NCI-H2081 (cell line): ENCODE measurements around the gene CCIN.
"Not testable (repeated sequence)": the region's sequence is repeated elsewhere in the genome, so short reads cannot be mapped to it uniquely, and the experiment has no call there.

Source experiments
- DNase-seq, 2 experiments: peaks; one replicate each; lab custom pipeline; 2025; lab: John Stamatoyannopoulos, UW

The CCIN gene

DNA sequence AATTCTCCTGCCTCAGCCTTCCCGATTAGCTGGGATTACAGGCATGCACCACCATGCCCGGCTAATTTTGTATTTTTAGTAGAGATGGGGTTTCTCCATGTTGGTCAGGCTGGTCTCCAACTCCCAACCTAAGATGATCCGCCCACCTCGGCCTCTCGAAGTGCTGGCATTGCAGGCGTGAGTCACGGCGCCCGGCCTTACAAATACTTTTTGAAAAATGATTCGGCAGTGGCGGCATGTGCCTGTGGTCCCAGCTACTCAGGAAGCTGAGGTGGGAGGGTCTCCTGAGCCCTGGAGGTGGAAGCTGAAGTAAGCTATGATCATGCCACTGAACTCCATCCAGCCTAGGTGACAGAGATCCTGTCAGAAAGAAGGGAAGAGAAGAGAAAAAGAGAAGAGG lies 9.1 kb upstream of the CCIN start:
- not testable (repeated sequence) for DNase-seq

DNA sequence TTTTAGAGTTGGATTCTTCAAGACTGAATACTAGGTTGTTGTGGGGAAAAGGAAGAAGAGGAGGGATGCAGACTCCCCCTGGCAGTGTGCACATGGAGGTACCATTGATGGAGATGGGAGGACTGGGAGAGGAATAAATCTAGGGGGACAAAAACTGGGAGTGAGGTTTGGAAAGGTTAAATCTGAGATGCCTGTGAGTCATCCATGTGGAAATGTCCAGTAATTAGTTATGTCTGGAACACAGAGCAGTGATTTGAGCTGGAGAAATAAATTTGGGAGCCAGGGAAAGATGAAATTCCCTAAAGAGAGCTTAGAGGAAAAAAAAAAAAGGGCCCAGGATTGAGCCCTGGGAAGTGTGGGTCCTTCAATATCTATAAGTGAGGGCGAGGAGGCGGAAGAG lies 8.0 kb upstream of the CCIN start:
- DNase-seq, result no peak

DNA sequence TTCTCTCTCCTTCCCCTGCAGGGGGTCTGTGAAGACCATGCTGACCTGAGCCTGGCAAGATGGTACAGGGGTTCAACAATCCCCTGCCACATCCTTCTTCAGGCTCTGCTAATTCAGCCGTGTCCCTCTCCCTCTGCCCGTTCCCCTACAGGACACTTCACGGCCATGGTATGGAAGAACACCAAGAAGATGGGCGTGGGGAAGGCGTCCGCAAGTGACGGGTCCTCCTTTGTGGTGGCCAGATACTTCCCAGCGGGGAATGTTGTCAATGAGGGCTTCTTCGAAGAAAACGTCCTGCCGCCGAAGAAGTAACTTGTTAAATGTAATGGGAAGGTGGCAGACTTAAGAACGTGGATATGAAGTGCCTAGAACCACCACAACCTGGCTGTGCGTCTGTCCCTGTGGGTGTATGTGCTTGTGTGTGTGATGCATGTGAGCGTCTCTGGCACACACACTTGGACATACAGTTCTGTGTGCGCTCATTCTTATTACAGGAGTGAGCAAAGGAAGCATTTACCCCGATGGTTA lies 6.9 kb upstream of the CCIN start:
- no peak for DNase-seq

DNA sequence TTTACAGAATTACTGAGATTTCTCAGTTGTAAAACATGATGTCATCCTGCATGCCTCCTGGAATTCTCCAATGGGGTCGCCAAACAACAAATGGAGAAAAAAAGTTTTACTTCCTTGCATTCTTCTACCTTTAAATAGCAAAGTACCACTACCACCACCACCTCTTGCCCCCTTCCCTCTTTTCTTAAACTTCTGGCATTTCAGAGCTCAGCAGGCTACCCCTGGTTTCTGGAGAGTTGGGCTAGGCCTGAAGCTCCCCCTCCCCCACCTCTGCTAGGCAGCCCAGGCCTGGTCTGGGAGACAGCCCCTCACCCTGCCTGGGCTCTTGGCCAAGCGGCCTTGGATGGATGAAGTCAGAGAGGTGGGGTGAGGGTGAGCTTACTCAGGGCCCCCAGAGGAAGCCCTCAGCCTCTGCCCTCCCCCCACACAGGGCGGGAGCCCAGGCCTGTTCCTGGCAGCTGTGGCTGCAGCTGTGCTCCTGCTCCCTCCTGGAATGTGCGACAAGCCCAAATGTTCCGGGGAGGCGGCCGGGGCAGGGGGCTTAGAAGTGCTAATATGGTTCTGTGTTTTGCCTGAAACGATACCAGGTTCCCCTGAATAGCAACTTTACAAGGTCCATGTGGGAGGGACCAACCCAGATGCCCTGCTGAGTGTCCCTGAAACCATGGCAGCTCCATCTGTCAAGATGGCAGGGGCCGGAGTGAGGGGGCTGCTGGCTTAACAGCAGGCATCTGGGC lies 6.0 kb upstream of the CCIN start:
- no peak for DNase-seq

DNA sequence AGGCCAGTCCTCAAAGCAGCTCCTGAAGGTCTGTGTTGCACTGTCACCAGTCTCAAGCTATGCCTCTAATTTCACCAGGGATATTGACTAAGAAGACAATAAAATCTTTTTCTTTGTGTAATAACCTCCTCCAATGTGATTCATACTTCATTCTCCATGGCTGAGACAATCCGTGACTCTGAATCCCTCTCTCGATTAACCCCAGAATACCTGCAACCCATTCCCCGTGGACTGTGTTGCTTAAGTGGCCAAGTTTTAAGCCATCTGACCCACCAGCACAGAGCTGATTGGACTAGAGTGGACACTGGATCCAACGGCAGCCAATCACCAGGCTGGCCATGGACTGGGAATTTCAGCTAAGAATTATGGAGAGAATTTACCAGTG lies 5.4 kb upstream of the CCIN start:
- no peak for DNase-seq

DNA sequence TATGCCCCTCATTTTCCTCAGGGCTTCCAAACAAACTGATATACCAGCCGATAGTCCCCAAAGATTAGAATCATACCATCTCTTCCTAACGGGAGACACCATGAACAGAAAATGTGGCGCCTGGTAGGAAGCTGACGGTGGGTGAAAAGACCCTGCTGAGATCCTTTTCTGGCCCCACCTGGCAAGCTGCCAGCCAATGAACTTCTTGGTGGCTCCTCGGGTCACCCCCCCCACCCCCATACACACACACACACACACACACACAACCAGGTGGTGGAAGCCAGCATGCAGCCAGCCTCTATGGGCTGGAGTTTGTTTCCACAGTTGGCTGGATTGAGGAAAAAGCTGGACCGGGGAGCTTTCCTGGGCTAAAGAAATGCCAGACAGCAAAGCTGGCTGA lies 4.8 kb upstream of the CCIN start:
- DNase-seq, result no peak

DNA sequence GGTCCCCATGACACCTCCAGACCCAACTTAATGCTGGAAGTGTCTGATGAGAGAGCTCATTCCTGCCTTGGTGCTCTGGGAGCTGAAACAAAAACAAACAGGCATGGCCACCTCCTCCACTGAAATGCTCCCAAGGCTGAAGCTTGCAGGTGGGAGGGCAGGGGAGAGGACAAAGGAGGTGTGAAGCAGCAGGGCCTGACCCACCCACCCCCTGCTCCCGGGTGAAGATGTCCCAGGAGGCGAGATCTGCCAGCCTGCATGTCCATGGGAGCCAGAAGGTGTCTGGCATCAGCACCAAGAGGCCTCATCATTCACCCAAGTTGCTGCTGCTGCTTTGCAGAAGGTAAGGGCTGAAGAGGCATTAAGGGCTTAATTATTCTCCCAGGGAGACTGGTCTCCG lies 4.2 kb upstream of the CCIN start:
- no peak for DNase-seq

DNA sequence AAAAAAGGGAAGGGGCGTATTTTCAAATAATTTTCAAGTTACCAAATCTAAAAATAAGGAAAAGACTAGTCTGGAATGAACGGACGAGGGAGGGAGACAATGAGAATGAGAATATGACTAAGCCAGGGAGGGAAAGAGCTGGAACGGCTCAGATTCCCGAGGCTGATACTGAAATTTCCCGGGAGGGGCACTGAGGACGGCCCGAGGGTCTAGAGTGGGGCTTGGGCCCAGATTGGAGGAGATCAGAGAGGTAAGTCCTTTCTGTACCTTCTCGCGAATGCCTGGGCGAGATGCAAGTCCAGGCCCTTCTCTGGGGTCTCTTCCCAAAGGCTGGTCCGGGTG lies 3.4 kb upstream of the CCIN start:
- DNase-seq, result no peak

DNA sequence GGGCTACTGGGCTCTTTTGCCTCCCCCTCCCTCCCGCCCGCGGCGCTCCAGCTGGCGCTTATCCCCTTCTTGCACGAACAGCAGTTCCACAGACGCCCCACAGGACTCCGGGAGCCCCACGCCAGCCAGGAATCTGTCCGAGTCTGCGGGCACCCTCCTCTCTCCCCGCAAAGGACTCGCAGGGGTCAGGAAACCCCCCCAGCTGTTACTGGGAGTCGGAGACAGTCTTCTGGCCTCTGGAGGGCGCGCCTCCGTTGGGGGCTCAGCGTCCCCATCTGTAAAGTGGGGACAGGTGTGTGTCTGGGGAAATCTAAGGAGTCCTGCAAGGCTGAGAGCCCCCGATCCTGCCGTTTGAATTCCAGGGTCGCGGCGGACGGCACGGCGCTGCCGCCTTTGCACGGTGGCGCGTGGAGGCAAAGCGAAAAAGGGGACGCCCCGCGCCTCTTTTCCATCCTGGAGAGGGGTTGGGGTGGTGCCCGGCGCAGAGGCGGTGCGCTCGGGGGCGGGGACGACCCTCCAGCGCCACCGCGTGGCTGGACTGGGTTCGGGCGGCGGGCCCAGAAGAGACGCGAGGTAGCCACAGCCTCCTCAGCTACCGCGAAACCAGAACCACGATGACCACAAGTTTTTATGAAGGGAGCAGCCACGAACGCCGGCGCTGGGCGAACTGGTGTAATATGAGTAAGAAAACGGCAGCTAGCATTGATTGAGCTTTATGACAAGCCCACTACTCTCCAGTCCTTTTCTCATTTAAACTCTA lies 2.8 kb upstream of the CCIN start:
- peak; percentile 74 to 77 for DNase-seq

DNA sequence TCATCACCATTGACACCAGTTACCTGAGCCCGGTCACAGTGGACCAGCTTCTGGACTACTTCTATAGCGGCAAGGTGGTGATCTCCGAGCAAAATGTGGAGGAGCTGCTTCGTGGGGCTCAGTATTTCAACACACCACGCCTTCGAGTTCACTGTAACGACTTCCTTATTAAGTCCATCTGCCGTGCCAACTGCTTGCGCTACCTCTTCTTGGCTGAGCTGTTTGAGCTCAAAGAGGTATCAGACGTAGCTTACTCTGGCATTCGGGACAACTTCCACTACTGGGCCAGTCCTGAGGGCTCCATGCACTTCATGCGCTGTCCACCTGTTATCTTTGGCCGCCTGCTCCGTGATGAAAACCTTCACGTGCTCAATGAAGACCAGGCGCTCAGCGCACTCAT lies 520 bp downstream of the CCIN start:
- DNase-seq, result no peak

DNA sequence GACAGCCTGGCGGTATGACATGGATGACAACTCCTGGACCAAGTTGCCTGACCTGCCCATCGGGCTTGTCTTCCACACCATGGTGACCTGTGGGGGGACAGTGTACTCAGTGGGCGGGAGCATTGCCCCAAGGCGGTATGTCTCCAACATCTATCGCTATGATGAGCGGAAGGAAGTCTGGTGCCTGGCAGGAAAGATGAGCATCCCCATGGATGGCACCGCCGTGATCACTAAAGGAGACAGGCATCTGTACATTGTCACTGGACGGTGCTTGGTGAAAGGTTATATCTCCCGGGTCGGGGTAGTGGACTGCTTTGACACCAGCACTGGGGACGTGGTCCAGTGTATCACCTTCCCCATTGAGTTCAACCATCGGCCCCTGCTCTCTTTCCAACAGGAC lies 1.3 kb downstream of the CCIN start:
- DNase-seq, result no peak

DNA sequence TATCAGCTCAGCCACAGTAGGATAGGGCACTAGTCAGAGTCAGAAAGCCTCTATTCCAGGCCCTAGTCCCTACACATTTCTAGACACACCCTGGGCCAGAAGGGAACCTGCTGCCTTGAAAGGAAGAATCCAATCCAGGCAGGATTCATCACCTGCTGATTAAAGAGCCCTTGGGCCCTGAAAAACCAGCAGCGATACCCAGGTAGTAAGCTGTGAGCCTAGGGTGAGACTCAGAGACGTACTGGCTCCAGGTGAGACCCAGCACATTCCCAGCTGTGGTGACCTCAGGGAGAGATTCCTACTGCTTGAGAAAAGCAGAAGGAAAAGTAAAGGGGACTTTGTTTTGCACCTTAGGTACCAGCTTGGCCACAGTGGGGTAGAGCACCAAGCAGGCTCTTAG lies 4.7 kb downstream of the CCIN start:
- DNase-seq, result no peak

DNA sequence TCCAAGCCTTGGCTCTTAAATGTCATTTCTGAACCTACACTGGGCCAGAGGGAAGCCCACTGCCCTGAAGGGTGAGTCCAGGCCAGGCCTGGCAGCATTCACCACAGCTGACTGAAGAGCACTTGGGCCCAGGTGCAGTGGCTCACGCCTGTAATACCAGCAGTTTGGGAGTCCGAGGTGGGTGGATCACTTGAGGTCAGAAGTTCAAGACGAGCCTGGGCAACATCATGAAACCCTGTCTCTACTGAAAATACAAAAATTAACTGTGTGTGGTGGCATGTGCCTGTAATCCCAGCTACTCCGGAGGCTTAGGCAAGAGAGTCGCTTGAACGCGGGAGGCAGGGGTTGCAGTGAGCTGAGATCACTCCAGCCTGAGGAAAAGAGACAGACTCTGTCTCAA lies 5.1 kb downstream of the CCIN start:
- DNase-seq, result no peak

DNA sequence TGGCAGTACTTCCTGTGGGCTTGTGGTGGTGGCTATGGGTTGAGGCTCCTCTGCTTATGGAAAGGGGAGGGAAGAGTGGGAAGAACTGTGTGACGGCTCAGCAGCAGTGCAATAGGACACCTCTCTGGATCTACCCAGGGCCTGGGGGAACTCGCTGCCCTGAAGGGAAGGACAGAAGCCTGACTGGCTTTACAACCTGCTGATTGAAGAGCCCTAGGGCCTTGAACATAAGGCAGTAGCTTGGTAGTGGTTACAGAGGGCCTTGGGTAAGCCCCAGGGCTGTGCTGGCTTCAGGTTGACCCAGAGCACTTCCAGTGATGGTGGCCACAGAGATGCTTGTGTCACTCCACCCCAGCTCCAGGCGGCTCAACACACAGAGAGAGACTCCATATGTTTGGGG lies 5.5 kb downstream of the CCIN start:
- DNase-seq, result no peak

DNA sequence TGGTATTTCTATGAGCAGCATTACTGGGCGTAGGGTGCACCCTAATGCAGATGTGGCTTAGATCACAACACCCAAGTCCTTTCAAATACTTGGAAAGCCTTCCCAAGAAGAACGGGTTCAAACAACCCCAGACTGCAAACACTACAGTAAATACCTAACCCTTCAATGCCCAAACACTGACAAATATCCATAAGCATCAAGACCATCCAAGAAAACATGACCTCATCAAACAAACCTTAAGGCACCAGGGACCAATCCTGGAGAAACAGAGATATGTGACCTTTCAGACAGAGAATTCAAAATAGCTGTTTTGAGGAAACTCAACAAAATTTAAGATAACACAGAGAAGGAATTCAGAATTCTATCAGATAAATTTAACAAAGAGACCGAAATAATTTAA lies 6.0 kb downstream of the CCIN start:
- DNase-seq, result not testable (repeated sequence)

DNA sequence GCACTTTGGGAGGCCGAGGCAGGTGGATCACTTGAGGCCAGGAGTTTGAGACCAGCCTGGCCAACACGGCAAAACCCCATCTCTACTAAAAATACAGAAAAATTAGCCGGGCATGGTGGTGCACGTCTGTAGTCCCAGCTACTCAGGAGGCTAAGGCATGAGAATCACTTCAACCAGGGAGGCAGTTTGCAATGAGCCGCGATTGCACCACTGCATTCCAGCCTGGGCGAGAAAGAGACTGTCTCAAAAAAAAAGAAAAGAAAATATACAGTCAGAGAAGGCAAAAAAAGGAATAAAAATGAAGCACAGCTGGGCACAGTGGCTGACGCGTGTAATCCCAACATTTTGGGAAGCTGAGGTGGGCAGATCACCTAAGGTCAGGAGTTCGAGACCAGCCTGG lies 7.3 kb downstream of the CCIN start:
- not testable (repeated sequence) for DNase-seq

DNA sequence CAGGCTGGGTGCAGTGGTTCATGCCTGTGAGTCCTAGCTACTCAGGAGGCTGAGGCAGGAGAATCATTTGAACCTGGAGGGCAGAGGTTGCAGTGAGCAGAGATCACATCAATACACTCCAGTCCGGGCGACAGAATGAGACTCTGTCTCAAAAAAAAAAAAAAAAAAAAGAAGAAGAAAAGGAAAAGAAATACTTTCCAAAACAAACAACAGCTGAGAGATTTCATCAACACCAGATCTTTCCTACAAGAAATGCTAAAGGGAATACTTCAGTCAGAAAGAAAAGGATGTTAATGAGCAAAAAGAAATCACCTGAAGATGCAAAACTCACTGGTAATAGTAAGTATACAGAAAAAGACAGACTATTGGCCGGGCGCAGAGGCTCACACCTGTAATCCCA lies 8.4 kb downstream of the CCIN start:
- DNase-seq, result no peak

DNA sequence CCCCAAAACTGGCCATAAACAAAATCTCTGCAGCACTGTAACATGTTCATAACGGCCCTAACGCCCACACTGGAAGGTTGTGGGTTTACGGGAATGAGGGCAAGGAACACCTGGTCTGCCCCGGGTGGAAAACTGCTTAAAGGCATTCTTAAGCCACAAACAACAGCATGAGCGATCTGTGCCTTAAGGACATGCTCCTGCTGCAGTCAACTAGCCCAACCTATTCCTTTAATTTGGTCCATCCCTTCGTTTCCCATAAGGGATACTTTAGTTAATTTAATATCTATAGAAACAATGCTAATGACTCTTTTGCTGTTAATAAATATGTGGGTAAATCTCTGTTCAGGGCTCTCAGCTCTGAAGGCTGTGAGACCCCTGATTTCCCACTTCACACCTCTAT lies 11.1 kb downstream of the CCIN start:
- not testable (repeated sequence) for DNase-seq

DNA sequence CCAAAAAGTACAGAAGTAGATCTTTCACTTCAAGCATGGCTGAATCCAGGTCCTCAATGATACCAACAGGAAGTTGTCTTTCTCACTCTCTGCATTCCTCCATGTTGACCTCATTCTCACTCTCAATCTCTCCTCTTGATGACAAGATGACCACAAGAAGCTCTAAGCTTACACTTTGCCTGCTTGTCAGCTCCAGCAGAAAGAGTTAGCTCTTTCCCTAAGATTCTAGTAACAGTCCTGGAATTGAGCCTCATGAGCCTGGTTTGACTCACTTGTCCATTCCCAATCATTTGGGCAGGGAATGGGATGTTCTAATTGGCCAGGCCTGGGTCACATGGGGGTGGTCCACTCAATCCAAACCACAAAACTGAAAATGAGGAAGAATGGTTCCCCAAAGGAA lies 18.2 kb downstream of the CCIN start:
- DNase-seq, result no peak

DNA sequence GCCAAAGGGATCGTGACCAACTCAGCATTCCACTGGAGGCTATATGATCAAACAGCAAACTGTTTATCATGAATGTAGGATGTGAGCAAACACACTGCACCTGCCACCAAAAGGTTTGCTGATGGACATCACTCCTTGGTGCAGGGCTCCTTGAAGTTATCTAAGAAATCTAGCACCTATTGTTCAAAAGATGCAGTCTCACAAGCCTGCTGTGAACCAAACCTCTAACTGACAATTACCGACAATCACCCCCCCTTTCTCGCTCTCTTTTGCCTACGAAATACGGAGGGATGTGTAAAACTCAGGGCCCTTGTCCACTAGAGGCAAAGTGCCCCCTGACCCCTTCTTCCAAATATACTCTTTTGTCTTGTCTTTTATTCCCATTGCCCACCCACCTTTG lies 19.0 kb downstream of the CCIN start:
- no peak for DNase-seq

DNA sequence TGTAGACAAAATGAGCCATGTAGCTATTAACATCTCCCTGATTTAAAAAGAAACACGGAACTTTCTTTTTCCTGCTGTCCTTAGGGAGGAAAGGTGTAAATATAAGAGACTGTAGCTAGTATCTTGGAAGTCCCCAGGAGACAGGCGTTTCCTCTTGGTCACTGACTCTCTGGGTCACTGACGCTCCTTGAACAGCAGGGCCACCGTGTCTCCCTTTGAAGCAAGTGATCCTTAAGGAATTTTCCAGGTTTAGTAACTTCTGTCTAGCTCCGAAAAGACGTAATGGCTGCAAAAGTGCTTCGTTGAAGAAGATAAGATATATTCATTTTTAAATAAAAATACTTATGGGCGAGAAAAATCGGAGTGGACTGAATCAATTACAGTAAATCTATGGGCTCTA lies 20.8 kb downstream of the CCIN start:
- no peak for DNase-seq

DNA sequence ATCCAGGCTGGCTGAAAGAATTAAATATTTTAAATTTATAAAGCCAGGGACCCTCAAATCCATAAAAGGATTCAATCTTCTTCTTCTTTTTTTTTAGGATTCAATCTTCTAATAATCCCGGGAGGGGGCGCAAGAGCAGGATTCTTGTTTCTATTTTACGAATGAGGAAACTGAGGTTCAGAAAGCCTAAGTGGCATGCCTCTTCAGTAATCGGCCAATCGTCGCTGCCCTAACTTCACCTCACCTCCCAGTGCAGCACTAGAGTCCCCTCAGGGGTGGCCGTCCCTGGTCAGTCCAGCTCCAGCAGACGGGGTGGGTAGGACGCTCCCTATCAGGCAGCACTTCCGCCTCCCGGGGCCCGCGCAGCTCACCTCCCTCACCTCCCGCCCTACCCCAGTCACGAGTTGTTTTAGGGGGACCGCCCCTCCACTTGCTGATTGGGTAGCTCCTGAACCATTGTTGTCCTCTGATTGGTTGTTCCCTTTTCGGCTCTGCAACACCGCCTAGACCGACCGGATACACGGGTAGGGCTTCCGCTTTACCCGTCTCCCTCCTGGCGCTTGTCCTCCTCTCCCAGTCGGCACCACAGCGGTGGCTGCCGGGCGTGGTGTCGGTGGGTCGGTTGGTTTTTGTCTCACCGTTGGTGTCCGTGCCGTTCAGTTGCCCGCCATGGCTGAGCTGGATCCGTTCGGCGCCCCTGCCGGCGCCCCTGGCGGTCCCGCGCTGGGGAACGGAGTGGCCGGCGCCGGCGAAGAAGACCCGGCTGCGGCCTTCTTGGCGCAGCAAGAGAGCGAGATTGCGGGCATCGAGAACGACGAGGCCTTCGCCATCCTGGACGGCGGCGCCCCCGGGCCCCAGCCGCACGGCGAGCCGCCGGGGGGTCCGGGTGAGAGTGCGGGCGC lies 21.5 kb downstream of the CCIN start, which contains the start of gene CLTA:
Gene CLTA (plus strand): TSS at position 534 of the 902 bp plus-strand sequence. CDS start 136 bp downstream, at position 670.
- peak; percentile 99 to 100 for DNase-seq

DNA sequence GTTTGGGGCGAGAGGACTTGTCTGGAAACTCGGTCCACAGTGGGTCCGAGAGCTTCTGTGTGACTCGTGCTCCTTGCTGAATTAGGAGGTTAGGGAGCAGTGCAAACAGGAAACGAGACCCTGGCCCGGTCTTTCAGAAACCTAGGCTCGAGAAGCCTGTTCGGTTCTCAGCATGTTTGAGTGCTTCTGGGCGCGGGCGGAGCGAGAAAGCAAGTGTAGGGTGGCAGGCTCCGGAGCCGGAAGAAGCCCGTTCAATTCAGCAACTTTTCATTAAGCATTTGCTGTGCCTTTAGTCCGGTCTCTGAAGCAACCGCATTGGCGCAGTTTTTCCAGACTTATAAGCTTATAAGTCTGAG lies 22.1 kb downstream of the CCIN start:
- DNase-seq, result peak in 1 of 2 experiments; percentile 51
